Right lung (tissue), 10 donors: ENCODE measurements around the gene SYCP2. TPM values are rescaled to one million over a fixed set of nuclear protein-coding genes. Genes with fewer than 3 reads are reported as not detected.
A peak's percentile ranks its signal among the peaks of the same experiment; 100 is the strongest.
"Not testable (repeated sequence)": the region's sequence is repeated elsewhere in the genome, so short reads cannot be mapped to it uniquely, and the experiment has no call there.

Experiments used
- DNase-seq, 2 donors: peaks; one replicate each; pipeline ENCODE4 v3.0.0-alpha.2; 2013
- long read RNA-seq, 8 donors: transcript quantifications; one replicate each; lab custom pipeline, GENCODE V29; 2026
- polyA plus RNA-seq, 5 donors: library from polyadenylated mRNA; unstranded; fragments of 120-200 nt; gene quantifications; one replicate each; pipeline versions ENCODE4 v1.2.1 to v1.2.3, GENCODE V29; 2013; ENCODE audit warnings: inconsistent platforms in 1 of 5, low replicate concordance in 1 of 5; ENCODE audit not compliant: insufficient read length in 5 of 5, insufficient read depth in 1 of 5

Gene SYCP2, protein sequence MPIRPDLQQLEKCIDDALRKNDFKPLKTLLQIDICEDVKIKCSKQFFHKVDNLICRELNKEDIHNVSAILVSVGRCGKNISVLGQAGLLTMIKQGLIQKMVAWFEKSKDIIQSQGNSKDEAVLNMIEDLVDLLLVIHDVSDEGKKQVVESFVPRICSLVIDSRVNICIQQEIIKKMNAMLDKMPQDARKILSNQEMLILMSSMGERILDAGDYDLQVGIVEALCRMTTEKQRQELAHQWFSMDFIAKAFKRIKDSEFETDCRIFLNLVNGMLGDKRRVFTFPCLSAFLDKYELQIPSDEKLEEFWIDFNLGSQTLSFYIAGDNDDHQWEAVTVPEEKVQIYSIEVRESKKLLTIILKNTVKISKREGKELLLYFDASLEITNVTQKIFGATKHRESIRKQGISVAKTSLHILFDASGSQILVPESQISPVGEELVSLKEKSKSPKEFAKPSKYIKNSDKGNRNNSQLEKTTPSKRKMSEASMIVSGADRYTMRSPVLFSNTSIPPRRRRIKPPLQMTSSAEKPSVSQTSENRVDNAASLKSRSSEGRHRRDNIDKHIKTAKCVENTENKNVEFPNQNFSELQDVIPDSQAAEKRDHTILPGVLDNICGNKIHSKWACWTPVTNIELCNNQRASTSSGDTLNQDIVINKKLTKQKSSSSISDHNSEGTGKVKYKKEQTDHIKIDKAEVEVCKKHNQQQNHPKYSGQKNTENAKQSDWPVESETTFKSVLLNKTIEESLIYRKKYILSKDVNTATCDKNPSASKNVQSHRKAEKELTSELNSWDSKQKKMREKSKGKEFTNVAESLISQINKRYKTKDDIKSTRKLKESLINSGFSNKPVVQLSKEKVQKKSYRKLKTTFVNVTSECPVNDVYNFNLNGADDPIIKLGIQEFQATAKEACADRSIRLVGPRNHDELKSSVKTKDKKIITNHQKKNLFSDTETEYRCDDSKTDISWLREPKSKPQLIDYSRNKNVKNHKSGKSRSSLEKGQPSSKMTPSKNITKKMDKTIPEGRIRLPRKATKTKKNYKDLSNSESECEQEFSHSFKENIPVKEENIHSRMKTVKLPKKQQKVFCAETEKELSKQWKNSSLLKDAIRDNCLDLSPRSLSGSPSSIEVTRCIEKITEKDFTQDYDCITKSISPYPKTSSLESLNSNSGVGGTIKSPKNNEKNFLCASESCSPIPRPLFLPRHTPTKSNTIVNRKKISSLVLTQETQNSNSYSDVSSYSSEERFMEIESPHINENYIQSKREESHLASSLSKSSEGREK (N-terminal part only)
- 10 to 100 TPM in 2 of 5 donors, 1 to 10 TPM in 3; 7.9 to 15.4 (median 8.6) TPM for polyA plus RNA-seq
- long read RNA-seq, donor 1: 0 reads
- long read RNA-seq, donor 2: 0 reads
- long read RNA-seq, donor 3: 0 reads
- long read RNA-seq, donor 4: 0 reads
- long read RNA-seq, donor 5, partial matches to known transcripts: 0 of 1 reads
- long read RNA-seq, donor 5, other reads (novel, unspliced or antisense): 0 of 1 reads
- long read RNA-seq, donor 6: 0 reads
- long read RNA-seq, donor 7: 0 reads
- long read RNA-seq, donor 8: 0 reads

DNA sequence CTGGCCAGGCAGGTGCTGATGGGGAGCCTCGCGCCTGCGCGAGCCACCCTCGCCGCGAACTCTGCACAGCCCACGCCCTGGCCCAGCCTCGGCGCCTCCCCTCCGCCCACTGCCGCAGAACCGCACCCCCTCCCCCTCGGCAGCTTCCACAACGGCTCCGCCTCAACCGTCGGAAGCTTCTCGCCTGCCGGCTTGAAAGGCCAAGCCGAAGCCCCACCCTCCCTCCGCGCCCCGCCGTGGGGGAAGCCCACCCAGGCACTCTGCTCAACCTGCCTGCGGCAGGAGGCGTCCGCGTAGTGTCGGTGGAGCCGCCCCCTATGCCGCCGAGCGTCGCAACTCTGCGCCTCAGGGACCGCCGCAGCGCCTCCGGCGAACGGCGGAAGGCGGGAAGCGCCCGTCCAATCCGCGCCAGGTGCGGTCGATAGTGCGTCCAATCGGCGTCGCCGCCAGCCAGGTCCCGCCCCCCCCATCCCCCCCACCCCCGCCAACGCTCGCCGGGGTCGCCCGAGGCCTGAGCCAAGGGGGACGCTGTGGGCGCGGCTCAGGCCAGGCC, at the start of gene SYCP2:
TSS of gene SYCP2 (minus strand) at position 342 of the 553 bp plus-strand sequence. CDS start 11,224 bp downstream, outside the sequence.
- DNase-seq: no peak

GRCh38 chr20:59983076-59983475, 49.6 kb upstream of the SYCP2 start:
- no peak for DNase-seq

- no peak for DNase-seq
These were observed 43.6 kb upstream of the SYCP2 start for GRCh38 chr20:59977086-59977485.

DNA sequence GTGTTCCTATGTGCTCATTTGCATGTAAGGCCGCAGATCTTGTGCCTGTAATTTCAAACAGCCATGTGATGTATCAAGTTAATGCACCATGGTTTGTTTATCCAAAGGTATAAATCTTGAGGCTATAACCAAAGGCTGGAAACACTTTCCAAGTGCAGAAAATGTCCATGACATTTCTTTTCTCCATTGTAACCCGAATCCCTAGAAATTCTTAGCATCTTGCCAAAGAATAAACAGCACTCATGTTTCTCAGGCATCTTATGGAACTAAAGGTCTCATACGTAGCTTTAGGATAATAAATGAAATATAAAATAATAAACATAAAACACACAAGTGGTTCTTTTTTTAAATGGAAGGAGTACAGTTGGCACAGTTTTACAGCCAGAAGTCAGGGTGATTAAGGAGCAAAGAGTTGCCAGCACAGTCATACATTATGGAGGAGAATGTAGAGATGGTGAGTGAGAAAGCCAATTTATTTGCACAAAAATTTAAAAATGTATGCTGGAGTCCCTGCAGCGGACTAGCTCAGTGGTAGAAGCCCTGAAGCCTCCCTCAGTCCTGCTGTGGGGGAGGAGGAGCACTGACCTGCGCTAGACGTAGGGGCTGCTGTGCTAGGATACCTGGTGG, 42.8 kb upstream of the SYCP2 start:
- no peak for DNase-seq

DNA sequence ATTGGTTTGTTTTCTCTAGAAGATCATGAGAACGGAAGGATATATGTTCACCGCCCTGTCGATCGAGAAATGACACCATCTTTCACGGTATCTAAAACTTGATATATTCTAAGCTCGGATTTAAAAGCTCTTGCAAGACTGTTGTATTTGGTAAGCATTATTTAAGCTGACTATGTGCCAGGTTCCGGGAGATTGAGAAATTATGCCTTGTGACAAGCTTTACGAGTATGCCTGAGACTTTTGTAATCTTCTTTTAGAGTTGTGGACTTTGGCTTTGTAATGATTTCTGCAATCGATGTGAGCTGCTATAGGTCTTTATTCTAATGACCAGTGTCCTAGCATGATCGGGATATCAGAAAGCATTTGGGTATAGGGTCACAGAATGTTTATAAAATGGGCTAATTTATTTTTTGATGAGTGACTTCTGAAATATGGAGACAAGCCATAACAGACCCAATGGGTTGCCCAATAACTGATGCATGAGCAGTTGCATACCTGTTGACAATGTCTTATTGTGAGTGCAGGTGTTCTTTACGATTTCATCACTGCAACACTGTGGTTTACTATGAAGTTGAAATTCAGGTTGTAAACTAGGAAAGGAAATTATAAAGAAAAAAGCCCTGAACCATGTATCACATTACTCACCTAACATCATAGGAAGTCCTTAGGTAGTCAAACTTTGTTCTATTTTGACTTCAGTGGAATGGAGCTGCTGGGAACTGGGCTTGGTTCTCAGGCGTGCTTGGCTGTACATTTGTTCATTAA, 38.8 kb upstream of the SYCP2 start:
- DNase-seq: no peak

- DNase-seq: no peak
These were observed 38.0 kb upstream of the SYCP2 start for GRCh38 chr20:59971428-59971827.

GRCh38 chr20:59966428-59966827, 33.0 kb upstream of the SYCP2 start:
- DNase-seq: no peak

GRCh38 chr20:59962155-59962554, 28.7 kb upstream of the SYCP2 start:
- no peak for DNase-seq

- DNase-seq: no peak
These were observed 28.0 kb upstream of the SYCP2 start for GRCh38 chr20:59961423-59961822.

- DNase-seq: no peak
These were observed 25.2 kb upstream of the SYCP2 start for GRCh38 chr20:59958626-59959025.

GRCh38 chr20:59958123-59958522, 24.7 kb upstream of the SYCP2 start, which contains the start of gene CDH26:
Gene CDH26 (plus strand): TSS chr20:59958423. CDS start chr20:59958727, 304 bp downstream.
- DNase-seq: no peak

DNA sequence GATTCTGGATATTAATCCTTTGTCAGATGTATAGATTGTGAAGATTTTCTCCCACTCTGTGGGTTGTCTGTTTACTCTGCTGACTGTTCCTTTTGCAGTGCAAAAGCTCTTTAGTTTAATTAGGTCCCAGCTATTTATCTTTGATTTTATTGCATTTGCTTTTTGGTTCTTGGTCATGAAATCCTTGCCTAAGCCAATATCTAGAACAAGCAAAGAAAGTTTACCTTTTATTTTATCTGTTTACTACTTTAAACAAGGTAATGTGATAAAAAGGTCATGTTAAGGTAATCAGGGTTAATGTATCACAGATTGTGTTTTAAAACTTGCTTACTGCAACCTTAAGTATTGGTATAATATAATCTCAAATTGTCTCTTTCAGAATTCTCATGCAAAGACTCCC, 24.1 kb upstream of the SYCP2 start:
- DNase-seq: not testable (repeated sequence)

DNA sequence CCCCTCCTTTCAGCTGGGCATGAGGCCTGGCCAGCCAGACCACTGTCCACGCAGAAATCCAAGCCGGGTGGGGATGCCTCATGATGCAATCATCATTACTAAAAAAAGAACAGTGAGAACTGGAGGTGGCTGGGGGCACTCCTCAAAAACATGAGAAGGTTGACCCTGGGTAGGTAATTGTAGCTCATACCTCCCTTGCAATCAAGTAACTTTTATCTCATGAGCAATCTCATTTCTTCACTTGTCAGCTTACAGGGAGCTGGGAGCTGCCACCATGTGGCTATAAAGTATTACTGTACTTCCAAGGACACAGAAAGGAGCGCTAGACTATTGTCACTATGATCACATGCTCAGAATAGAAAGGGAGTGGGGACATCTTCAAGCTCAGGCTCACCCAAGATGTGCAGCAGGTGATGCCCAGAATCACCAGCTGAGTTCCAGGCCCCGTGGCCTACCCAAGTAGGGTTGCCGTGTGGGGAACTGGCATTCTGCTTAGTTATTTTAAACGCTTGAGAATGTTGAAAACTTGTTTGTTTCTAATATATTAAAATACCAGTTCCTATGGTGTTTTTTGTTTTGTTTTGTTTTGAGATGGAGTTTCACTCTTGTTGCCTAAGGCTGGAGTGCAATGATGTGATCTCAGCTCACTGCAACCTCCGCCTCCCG, 21.8 kb upstream of the SYCP2 start:
- no peak for DNase-seq

GRCh38 chr20:59954718-59955117, 21.3 kb upstream of the SYCP2 start:
- DNase-seq: no peak

GRCh38 chr20:59949911-59950310, 16.5 kb upstream of the SYCP2 start:
- no peak for DNase-seq

- peak in 1 of 2 donors; percentile 54 for DNase-seq
These were observed 15.6 kb upstream of the SYCP2 start for GRCh38 chr20:59948828-59949720.

GRCh38 chr20:59948212-59948611, 14.8 kb upstream of the SYCP2 start:
- DNase-seq: no peak

DNA sequence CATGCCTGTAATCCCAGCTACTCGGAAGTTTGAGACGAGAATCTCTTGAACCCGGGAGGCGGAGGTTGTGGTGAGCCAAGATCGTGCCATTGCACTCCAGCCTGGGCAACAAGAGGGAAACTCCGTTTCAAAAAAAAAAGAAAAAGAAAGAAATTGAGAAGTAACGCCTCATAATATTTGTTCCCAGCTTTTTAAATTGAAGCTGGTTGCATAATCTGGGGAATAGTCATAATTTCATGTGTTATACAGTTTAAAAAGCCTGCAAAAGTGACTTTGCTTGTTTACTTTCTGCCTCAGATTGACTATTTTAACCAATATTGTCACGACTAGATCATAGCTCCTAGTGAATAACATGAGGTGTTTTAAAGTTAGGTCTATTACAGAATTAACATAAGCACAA, 13.9 kb upstream of the SYCP2 start:
- no peak for DNase-seq
